Measurements from ENCODE around the gene CANT1.
A peak's percentile ranks its signal among the peaks of the same experiment; 100 is the strongest.

DNA sequence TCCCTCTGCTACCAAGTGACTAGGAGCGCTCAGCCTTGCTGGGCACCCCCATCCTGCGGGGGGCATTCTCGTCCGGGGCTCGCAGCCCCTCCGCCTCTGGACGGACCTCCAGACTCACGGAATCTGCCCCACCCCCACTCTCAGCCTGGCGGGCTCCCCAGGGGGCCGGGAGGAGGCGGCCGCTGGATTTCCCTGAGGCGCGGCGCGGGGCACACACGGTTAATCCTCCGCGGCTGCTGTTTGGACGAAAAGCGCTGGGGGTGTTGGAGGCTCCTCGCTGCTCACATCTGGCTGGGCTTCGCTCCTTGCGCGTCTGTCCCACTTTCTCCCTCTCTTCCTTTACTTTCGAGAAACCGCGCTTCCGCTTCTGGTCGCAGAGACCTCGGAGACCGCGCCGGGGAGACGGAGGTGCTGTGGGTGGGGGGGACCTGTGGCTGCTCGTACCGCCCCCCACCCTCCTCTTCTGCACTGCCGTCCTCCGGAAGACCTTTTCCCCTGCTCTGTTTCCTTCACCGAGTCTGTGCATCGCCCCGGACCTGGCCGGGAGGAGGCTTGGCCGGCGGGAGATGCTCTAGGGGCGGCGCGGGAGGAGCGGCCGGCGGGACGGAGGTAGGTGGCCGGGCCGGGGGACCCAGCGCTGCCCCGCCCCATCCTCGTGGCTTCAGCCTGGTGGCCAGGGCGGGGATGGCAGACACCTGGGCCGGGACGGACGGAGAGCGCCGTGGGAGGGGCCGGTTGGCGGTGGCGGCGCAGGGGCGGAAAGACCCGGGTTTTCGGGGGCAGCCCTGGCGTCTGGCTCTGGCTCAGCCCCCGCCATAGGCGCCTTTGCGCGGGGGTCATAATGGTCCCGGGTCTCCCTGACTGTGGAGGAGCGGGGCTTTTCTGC, 14.6 kb upstream of the CANT1 start, which contains the start of gene C1QTNF1:
- TF ChIP-seq, protein P1, sequence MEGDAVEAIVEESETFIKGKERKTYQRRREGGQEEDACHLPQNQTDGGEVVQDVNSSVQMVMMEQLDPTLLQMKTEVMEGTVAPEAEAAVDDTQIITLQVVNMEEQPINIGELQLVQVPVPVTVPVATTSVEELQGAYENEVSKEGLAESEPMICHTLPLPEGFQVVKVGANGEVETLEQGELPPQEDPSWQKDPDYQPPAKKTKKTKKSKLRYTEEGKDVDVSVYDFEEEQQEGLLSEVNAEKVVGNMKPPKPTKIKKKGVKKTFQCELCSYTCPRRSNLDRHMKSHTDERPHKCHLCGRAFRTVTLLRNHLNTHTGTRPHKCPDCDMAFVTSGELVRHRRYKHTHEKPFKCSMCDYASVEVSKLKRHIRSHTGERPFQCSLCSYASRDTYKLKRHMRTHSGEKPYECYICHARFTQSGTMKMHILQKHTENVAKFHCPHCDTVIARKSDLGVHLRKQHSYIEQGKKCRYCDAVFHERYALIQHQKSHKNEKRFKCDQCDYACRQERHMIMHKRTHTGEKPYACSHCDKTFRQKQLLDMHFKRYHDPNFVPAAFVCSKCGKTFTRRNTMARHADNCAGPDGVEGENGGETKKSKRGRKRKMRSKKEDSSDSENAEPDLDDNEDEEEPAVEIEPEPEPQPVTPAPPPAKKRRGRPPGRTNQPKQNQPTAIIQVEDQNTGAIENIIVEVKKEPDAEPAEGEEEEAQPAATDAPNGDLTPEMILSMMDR (IDR thresholded peaks at IDR 0.05) = peak in 3 of 7 experiments; percentile 48 to 58 (median 53)
- TF ChIP-seq POLR2AphosphoS5 (IDR thresholded peaks at IDR 0.05) = peak in 1 of 3 donors; percentile 24
- no peak for TF ChIP-seq EP300 (IDR thresholded peaks at IDR 0.05)

Data from stomach (tissue), 4 donors.